GM19043 (cell line): ENCODE data around the gene CHURC1.

Source experiments
- ATAC-seq: cut with Tn5 transposase; IDR thresholded peaks from one replicate; pipeline ENCODE4 v1.9.1; 2021; ENCODE audit warnings: low read depth; ENCODE audit not compliant: unreplicated experiment

CHURC1 gene

DNA sequence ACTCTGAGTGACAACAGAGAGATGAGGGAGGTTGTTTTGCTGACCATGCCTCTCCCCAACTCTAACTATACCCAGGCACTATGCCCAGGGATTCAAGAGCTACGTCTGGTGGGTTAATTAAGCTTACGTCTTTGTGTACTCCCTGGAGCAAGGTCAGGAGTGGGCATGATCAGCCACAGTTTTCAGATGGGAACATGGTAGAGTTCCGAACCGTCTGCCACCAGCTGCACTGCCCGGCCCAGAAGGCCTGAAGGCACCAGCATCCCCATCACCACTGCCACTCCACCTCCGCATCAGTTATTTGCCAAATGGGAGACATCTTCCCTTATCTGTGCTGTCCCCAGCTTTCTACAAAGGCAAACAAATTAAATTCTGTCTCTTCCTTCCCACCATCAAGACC is 39.4 kb downstream of the CHURC1 start:
- ATAC-seq: no peak

DNA sequence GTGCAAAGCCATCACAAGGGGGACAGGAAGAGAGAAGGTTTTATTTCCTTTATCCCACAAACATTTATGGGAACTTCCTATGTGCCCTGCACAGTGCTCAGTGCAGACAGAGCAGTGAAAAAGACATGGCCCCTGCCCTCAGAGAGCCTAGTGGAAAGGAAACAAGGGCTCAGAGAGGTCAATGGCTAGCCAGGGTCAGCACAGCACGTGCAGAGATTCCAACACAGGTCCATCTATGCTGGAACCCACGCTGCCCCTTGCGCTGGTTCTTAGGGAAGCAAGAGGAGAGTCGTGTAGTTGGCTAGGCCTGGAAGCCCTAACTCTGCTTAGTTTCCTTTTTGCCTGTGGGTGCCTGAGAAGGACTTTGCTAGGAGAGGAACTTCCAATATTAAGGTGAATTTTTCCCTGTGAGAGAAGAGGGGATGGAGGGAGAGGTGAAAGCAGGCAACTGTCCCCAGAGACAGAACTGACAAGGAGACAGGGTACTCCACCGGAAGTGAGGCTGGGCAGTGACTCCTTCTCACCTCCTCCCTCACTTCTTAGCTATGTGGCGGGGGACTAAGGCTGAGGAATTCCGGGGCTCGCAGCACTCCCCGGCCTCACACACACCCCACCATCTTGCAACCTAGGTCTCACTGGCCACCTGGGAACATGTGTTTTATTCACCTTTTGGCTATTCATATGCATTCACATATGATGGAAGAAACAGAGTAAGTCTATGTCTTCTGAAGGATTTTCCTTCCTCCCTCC is 40.4 kb downstream of the CHURC1 start:
- no peak for ATAC-seq

DNA sequence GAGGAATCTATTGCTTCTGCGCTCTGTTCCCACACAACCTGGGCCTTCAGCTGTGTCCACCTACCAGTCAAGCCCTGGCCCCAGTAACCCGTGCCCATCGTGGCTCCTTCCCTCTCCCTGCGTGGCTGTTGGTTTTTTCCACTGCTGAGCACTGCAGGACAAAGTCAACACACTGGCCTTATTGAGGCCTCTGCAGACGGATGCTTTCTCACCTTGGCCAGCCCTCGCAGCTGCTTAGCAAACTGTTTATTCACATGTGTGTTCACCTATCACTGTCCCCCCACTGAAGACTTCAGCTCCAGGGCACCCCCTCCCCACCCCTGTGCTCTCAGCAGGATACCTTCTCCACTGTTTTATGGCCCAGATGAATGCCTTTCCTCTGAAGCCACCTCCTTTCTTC is 41.0 kb downstream of the CHURC1 start:
- no peak for ATAC-seq

DNA sequence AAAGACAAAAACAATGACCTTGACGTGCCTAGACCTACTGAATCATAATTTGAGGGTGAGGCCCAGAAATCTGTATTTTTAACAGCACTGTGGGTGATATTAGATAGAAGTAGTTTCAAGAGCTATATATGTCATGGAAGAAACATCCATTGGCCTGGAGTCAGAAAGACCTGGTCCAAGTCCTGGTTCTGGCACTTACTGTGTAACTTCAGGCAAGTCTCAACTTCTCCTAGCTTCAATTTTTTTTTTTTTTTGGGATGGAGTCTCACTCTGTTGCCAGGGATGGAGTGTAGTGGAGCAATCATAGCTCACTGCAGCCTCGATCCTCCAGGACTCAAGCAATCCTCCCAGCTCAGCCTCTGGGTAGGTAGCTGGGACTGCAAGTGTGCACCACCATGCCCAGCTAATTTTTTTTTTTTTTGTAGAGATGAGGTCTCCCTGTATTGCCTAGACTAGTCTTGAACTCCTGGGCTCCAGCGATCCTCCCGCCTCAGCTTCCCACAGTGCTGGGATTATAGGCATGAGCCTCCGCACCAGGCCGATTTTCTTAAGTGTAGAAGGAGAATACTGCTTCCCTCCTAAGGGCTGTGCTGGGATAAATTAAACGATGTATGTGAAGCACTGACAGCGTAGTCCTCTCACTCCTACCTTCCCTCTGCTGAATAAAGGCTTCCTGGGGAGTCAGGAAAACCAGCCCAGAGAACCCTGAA is 42.6 kb downstream of the CHURC1 start:
- no peak for ATAC-seq

DNA sequence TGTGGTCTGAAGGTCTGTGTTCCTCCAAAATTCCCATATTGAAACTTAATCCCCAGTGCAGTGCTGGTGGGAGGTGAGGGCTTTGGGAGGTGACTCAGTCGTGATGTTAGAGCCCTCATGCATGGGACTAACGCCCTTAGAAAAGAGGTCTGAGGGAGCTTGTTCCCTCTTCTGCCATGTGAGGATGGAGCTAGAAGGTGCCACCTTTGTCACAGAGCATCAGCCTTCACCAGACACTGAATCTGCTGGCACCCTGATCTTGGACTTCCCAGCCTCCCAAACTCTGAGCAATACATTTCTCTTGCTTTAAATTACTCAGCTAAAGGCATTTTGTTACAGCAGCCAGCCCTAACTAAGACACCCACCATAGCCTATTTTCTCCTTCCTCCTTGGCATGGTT is 43.9 kb downstream of the CHURC1 start:
- no peak for ATAC-seq

DNA sequence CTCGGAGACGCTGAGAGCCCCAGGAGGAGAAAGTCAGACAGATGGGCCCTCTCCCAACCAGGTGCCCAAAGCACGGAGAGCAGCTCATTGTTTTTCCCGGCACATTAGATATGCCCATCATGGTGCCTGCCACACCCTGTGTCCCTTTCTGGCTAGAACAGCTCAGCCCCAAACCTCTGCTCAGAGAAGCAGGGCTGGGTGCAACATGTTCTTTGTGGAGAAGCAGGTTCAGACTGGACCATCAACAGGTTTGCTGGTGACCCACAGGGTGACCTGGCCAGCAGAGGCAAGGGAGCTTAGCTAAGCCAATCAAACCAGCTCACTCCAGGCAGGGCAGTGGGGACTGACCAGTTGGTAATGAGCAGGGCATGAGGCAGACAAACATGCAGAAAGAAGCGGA is 44.5 kb downstream of the CHURC1 start:
- ATAC-seq: no peak

DNA sequence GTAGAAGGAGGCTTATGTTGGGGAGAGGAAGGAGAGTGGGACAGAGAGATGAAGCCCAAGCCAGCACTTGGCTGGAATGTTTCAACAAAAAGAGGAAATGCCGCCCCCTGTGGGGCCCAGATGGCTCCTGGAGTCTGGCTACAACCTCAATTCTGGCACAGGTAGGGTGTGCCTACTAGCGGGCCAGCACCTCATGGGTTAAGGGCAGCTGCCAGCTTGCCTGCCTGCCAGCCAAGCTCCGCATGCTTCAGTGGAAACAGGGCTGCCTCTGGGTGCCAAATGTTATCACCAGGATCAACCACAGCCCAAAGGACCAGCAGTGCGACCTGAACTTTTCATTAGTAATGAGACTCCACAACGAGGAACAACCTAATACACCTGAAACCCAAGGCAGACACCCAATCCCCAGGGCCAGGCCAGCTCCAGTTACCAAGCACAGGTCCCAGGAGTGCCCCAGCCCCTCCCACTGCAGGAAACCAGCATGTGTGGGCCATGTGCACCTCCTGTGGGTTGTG is 46.6 kb downstream of the CHURC1 start:
- no peak for ATAC-seq

DNA sequence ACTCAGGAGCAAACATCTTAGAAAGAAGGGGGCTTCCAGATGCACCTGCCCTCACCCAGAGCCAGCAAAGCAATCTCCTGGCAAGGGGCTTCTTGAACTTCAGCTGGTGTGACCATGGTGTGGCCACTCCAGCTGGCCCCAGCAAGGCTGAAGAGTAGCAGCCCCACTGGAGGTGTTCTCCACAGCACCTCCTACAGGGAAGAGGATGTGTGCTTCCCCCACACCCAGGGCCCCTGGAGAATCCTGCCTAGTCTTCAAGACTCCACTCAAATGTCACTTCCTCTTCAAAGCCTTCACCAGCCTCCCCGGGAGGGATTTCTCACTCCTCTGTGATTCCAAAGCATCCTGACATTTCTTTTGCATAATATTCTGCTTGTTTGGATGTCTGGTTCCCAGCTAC is 49.4 kb downstream of the CHURC1 start:
- ATAC-seq: no peak

DNA sequence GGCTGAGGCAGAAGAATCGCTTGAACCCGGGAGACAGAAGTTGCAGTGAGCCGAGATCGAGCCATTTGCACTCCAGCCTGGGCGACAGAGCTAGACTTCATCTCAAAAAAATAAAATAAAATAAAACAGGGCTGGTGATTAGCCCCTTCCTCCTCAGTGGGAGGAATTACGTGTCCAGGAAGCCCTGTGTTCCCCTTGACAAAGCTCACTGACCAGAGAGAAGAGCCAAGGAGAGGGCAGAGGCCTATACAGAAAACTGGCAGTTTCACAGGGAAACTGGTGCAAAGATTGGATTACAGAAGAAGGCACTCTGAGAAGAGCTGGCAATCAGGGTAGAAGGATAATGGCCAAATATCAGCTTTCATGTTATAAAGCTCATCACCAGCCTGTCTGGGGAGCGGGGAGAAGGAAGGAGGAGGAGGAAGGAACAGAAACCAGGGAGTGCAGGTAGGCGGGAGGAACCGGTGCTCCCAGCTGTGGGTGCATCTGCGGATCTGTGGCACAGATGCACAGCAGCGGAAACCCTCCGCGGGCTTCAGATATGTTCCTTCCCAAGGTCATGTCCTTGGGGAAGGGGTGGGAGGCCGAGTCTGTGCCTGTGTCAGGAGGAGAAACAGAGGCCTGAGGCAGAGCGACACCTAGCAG is 51.2 kb downstream of the CHURC1 start:
- ATAC-seq: no peak

DNA sequence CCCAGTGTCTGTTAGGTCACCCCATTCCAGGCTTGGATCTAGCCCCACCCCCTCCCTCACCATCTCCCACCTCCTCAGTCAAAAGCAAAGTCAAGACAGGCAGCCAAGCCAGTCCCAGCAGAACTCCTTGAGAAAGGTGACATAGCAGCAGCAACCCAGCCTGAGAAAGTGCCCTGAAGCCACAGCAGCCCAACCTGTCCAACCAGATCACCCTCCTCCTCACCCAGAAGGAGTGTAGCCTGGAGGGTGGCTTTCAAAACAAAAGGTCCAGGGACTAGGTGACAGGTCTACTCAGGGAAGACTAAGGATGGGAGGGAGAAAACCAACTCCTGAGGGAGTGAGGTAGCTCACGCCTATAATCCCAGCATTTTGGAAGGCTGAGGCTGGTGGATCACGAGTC is 52.7 kb downstream of the CHURC1 start:
- no peak for ATAC-seq

DNA sequence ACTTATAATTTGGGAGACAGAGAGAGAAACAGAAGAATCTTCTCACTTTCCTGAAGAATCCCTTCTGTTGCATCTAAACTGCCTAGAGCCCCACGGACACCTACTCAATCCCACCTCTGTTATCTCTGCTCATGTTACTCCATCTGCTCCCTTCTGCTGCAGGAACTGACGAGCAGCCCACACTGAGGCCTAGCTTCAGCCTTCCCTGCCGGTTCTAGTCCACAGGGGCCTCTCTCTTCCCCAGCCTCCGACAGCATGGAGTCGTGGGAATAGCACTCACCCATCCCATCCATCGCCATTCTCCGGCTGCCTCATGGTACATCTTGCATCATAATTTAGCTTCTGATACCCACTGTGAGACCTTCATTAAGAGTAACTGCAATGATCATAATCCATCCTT is 53.9 kb downstream of the CHURC1 start:
- no peak for ATAC-seq

DNA sequence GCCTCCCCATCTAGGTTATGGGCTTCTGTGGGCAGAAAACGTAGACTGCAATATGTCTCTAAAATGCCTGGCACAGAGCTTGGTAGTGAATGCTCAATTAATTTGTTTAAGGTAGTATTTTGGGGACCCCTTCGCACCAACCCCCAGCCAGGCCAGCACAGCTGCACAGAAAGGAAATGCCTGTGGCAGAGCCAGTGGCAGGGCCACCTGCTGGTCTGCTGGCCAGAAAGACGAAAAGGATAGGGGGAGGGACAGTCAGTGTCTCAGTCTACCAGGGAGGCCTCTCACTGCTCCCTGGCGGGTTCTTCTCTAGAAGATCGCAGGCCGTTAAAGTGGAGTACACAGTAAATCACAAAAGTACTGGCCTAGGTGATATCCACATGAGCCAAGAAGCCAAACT is 54.4 kb downstream of the CHURC1 start:
- ATAC-seq: no peak

DNA sequence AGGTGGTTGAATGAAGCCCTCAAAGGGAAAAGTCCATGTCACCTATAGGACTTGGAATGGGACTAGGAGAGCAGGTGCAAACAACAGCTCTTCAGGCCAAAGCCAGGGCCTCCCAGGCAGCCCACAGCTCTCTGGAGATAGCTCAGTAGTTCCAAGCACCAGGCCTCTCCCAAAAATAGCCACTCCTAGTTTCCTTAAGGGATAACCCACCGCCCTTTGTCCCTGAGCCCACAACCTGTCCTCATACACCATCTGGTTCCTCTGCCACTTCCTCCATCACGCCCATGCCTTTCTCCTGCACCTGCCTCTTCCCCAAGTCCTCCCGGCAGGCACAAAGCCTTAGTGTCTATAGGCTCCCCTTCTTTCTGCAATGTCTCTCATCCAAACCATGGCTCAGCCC is 55.8 kb downstream of the CHURC1 start:
- ATAC-seq: no peak

DNA sequence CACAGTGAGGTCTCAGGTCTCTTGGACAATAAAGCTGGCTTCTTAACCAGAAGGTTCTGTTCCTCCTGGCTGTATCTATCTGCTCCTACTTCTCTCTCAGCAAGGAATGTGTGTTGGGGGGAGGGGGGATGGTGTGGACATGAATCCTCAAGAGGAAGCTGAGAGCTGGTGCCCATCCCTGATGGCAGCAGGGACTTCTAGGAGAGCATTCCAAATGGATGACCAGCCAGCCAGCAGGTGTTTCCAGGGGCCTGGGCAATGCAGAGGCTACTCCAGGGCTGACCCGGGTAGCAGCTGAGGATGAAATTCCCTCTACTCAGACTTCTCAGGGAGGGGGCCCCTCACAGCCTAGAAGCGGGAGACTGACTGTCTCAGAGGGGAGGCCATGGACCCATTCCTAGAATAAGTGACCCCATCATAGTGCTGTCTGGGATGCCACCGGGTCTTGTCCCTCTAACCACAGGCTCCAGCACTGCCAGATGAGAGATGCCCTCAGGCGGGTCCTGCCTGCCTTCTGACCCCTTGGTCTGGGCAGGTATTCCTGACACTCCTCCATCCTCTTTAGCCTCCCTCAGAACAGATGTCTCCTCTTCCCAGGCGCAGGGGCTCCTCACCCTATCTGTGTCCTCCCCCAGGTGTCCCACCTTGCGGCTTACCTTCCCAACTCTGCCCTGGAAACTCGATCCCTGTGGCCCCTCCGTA is 56.7 kb downstream of the CHURC1 start:
- ATAC-seq: no peak

DNA sequence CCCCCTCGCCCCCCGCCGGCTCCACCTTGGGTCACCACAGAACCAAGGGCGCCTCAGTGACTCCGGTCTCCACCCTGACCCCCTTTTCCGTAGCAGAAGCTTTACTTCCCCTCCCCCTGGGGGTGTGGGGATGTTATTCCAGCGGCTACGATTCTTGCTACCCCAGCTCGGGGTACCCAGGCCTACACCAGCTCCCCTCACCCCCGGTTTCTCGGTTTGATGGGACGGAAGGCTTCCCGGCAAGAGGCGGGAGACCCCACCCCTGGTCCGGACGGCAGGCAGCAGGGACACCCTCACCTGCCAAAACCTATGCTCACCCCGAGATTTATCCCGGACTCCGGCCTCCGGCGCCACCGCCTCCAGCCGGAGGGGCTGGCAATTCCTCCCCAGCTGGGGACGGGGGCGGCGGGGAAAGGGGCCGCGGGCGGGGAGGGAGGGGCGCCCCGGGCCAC is 57.3 kb downstream of the CHURC1 start:
- ATAC-seq: no peak

DNA sequence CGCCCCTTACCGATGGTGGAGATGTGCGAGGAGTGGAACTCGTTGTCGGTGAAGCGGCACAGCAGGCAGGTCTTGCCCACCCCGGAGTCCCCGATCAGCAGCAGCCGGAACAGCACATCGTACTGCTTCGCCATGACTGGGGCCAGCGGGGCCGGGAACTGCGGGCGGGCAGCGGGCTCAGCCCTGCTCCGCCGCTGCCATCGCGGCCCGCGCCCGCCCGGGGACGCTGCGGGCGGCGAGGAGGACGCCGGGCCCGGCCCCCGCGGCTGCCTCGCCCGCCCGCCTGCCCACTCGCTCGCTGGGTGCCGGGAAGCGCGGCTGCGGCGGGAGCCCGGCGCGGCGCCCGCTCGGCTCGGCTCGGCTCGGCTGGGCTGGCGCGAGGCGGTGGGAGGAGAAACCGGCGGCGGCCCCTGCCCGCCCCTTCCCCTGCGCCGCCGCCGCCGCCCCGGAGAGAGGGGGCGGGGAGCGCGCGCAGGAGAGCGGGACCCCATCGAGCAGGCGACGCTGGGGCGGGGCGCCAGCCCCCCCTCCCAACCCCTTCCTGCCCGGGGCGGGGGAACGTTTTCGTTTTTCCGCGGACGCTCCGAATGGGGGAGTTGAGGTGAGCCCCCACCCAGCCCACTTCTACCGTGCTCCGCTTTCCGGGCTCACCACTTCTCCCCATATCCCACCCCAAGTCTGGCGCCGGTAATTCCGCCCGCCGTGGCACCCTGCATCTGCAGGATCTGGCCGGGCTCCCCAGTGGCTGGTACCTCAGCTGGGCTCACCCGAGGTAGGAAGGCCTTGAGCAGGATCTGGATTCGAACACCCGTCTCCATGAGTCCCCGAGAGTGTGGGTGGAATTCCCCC is 57.9 kb downstream of the CHURC1 start, which contains the start of gene RAB15:
Gene RAB15 (minus strand): TSS at position 394 of the 849 bp plus-strand sequence. CDS start 260 bp downstream, at position 134.
- ATAC-seq: no peak

DNA sequence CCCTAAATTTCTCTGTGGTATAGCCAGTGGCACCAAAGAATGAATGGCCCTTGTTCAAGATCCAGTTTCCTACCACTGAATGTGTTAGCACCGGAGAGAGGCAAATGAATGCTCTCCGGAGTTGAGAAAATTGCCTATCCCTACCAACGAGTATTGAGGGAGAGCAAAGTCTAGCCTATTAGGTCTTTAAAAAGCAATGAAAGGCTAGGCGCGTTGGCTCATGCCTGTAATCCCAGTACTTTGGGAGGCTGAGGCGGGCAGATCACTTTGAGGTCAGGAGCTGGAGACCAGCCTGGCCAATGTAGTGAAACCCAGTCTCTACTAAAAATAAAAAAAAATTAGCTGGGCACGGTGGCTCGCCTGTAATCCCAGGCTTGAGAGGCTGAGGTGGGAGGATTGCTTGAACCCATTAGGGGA is 58.8 kb downstream of the CHURC1 start:
- no peak for ATAC-seq

DNA sequence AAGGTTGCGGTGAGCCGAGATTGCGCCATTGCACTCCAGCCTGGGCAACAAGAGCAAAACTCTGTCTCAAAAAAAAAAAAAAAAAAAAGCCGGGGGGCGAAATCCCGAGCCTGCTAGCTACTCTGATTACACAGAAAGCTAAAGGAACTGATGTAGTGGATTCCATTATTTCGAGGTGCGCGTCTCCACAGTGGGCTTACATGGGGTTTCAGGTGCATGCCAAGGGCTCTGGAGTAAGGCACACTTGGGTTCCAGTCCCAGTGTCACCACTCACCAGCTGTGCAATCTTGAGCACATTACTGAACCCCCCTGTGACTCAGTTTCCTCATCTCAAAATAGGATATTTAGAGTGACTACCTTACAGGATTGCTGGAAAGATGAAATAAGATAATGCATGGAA is 59.6 kb downstream of the CHURC1 start:
- no peak for ATAC-seq

DNA sequence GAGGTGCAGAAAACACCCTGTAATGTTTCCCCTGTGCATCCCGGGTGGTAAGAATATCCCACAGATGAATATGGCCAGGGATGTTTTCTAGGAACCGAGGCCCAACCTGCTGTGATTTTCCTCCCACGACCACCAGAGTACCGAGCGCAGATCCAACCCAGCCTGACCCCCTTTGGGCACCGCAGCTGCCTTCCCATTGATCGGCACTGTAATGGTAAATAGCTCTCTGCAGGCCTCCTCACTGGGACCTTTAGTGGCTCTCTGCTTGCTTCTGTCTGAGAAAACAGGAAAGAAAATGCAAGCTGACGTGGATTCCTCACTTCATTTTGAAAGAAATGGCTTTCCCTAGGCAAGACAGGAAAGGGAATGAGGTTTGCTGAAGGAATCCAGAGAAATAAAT is 60.3 kb downstream of the CHURC1 start:
- no peak for ATAC-seq
